ENCODE measurements around the gene FITM2. TPM values are rescaled to one million over a fixed set of nuclear protein-coding genes. Genes with fewer than 3 reads are reported as not detected.

The FITM2 gene
- total RNA-seq: 7.1 and 7.2 TPM in 2 replicates

GRCh38 chr20:44310664-44311639 is at the start of gene FITM2:
TSS of gene FITM2 (minus strand) at chr20:44311202. CDS start at chr20:44311148, 54 bp downstream.
- Histone ChIP-seq H3K9me3 (ENCODE audit: low read depth, low read length) (no peaks in the 10 kb centered on the region), H3K79me2 (ENCODE audit: insufficient read depth, low read length) (peaks cover 16% of the 10 kb centered on the region), H3K27ac (ENCODE audit: low read depth, low read length) (peak within 1 kb of the TSS; percentile 39), H4K20me1 (ENCODE audit: insufficient read depth, low read length) (no peaks in the 10 kb centered on the region), H3K27me3 (ENCODE audit: insufficient read depth, low read length) (no peaks in the 10 kb centered on the region), H2AFZ (ENCODE audit: low read length) (peak within 1 kb of the TSS; percentile 98), H3K4me1 (ENCODE audit: insufficient read depth, low read length) (peaks cover 13% of the 10 kb centered on the region), H3K4me2 (ENCODE audit: insufficient read depth, low read length) (peak within 1 kb of the TSS; percentile 100), H3K4me3 (ENCODE audit: insufficient read depth, low read length) (peak within 1 kb of the TSS; percentile 96), H3K36me3 (ENCODE audit: insufficient read depth, low read length) (no peaks in the 10 kb centered on the region)
- DNase-seq (ENCODE audit: insufficient read length, low spot score, missing footprints): peak; percentile 100
- TF ChIP-seq CTCF (IDR thresholded peaks at IDR 0.05; ENCODE audit: extremely low read depth, low read depth, low read length): peak; percentile 85

GRCh38 chr20:44360221-44360620 is 49.2 kb upstream of the FITM2 start:
- no peaks in the 10 kb centered on the region for H4K20me1 ChIP-seq (ENCODE audit: insufficient read depth, low read length)
- H3K27ac ChIP-seq (ENCODE audit: low read depth, low read length): no peak overlapping the region
- peaks cover 21% of the 10 kb centered on the region for H3K27me3 ChIP-seq (ENCODE audit: insufficient read depth, low read length)
- H3K9me3 ChIP-seq (ENCODE audit: low read depth, low read length): no peaks in the 10 kb centered on the region
- H3K4me2 ChIP-seq (ENCODE audit: insufficient read depth, low read length): no peak overlapping the region
- H3K79me2 ChIP-seq (ENCODE audit: insufficient read depth, low read length): no peaks in the 10 kb centered on the region
- DNase-seq (ENCODE audit: insufficient read length, low spot score, missing footprints): no peak
- H3K4me3 ChIP-seq (ENCODE audit: insufficient read depth, low read length): no peak overlapping the region
- no peaks in the 10 kb centered on the region for H3K4me1 ChIP-seq (ENCODE audit: insufficient read depth, low read length)
- TF ChIP-seq CTCF (IDR thresholded peaks at IDR 0.05; ENCODE audit: extremely low read depth, low read depth, low read length): no peak
- H2AFZ ChIP-seq (ENCODE audit: low read length): no peak overlapping the region
- no peaks in the 10 kb centered on the region for H3K36me3 ChIP-seq (ENCODE audit: insufficient read depth, low read length)

- no peak overlapping the region for H3K4me3 ChIP-seq (ENCODE audit: insufficient read depth, low read length)
- no peaks in the 10 kb centered on the region for H3K36me3 ChIP-seq (ENCODE audit: insufficient read depth, low read length)
- peaks cover 21% of the 10 kb centered on the region for H3K27me3 ChIP-seq (ENCODE audit: insufficient read depth, low read length)
- no peaks in the 10 kb centered on the region for H4K20me1 ChIP-seq (ENCODE audit: insufficient read depth, low read length)
- H3K27ac ChIP-seq (ENCODE audit: low read depth, low read length): no peak overlapping the region
- no peak for DNase-seq (ENCODE audit: insufficient read length, low spot score, missing footprints)
- H3K9me3 ChIP-seq (ENCODE audit: low read depth, low read length): no peaks in the 10 kb centered on the region
- TF ChIP-seq CTCF (IDR thresholded peaks at IDR 0.05; ENCODE audit: extremely low read depth, low read depth, low read length): no peak
- H3K4me2 ChIP-seq (ENCODE audit: insufficient read depth, low read length): no peak overlapping the region
- no peaks in the 10 kb centered on the region for H3K79me2 ChIP-seq (ENCODE audit: insufficient read depth, low read length)
- no peak overlapping the region for H2AFZ ChIP-seq (ENCODE audit: low read length)
- no peaks in the 10 kb centered on the region for H3K4me1 ChIP-seq (ENCODE audit: insufficient read depth, low read length)
Measured at GRCh38 chr20:44358776-44359175, 47.8 kb upstream of the FITM2 start.

GRCh38 chr20:44357555-44358125 is 46.6 kb upstream of the FITM2 start:
- TF ChIP-seq CTCF (IDR thresholded peaks at IDR 0.05; ENCODE audit: extremely low read depth, low read depth, low read length): no peak
- Histone ChIP-seq H3K9me3 (ENCODE audit: low read depth, low read length) (no peaks in the 10 kb centered on the region), H3K27me3 (ENCODE audit: insufficient read depth, low read length) (peaks cover 21% of the 10 kb centered on the region), H4K20me1 (ENCODE audit: insufficient read depth, low read length) (no peaks in the 10 kb centered on the region), H3K36me3 (ENCODE audit: insufficient read depth, low read length) (no peaks in the 10 kb centered on the region), H3K79me2 (ENCODE audit: insufficient read depth, low read length) (no peaks in the 10 kb centered on the region), H3K4me2 (ENCODE audit: insufficient read depth, low read length) (no peak overlapping the region), H2AFZ (ENCODE audit: low read length) (no peak overlapping the region), H3K4me1 (ENCODE audit: insufficient read depth, low read length) (no peaks in the 10 kb centered on the region), H3K4me3 (ENCODE audit: insufficient read depth, low read length) (no peak overlapping the region), H3K27ac (ENCODE audit: low read depth, low read length) (no peak overlapping the region)
- no peak for DNase-seq (ENCODE audit: insufficient read length, low spot score, missing footprints)

Measured in osteoblast (primary cell).